HepG2 (cell line): ENCODE measurements around the gene HOXC12. TPM values are rescaled to one million over a fixed set of nuclear protein-coding genes. Genes with fewer than 3 reads are reported as not detected.
A peak's percentile ranks its signal among the peaks of the same experiment; 100 is the strongest.

Source experiments
- ATAC-seq: fragments of 200-7000 bp; cut with Tn5 transposase; 3 replicates; pipeline ENCODE4 v1.9.1; 2020; ENCODE audit warnings: mild to moderate bottlenecking, moderate library complexity
- BruUV-seq: library from RNA; stranded (reverse); fragments of 400-500 nt; replicated peaks from 2 replicates; lab custom pipeline; 2021; lab: Mats Ljungman, UMichigan
- CTCF ChIA-PET: fragments of 300-600 bp; formaldehyde crosslinking; extraction: SDS; loops from one replicate; lab custom pipeline; 2021; ENCODE audit warnings: low total read pairs, inconsistent platforms, low intra/inter-chr PET ratio; lab: Yijun Ruan, JAX
- POLR2A ChIA-PET: fragments of 350-600 bp; sonication (Branson Sonifier 250); formaldehyde crosslinking; loops from one replicate; lab custom pipeline; 2020; ENCODE audit warnings: antibody characterized with exemption, inconsistent platforms; lab: Yijun Ruan, JAX
- DNase-seq: peaks from one replicate; pipeline ENCODE4 v3.0.0-alpha.2; 2015; ENCODE audit warnings: low spot score
- FAIRE-seq: peaks from 3 replicates; lab custom pipeline; 2011; peaks lifted over from hg19 to GRCh38; lab: Jason Lieb, UNC
- H2AFZ ChIP-seq: one replicate; pipeline ENCODE4 v1.6.1; 2011; ENCODE audit warnings: low read length, inconsistent platforms
- H3K27ac ChIP-seq: fragments of 300-600 bp; 3 replicates; pipeline ENCODE4 v1.8.0; 2011; ENCODE audit warnings: mixed run types, mild to moderate bottlenecking, mixed read lengths, low read length, inconsistent platforms; ENCODE audit not compliant: insufficient read depth; ENCODE audit errors: extremely low read length
- H3K27me3 ChIP-seq, 2 experiments: fragments of 200-600 bp in 1 of 2; 2 replicates in 1 of 2; 3 replicates in 1 of 2; pipeline versions ENCODE4 v1.6.0 to v1.8.0; 2011; ENCODE audit warnings: low read length in 2 of 2, mild to moderate bottlenecking in 2 of 2, moderate library complexity in 2 of 2, inconsistent platforms in 1 of 2; ENCODE audit not compliant: insufficient read depth in 2 of 2, control insufficient read depth in 1 of 2
- H3K36me3 ChIP-seq, 2 experiments: fragments of 200-600 bp in 1 of 2; replicated peaks in 1 of 2; 2 replicates in 1 of 2; 3 replicates in 1 of 2; pipeline versions ENCODE4 v1.5.1 to v1.8.0; 2011; ENCODE audit warnings: low read length in 2 of 2, inconsistent platforms in 1 of 2; ENCODE audit not compliant: insufficient read depth in 2 of 2, control insufficient read depth in 1 of 2
- H3K4me1 ChIP-seq: 2 replicates; pipeline ENCODE4 v1.5.1; 2012; ENCODE audit warnings: low read length, inconsistent platforms; ENCODE audit not compliant: insufficient read depth
- H3K4me2 ChIP-seq: 2 replicates; pipeline ENCODE4 v1.6.0; 2011; ENCODE audit warnings: low read depth, low read length, inconsistent platforms
- H3K4me3 ChIP-seq, 3 experiments: fragments of 200-600 bp in 1 of 3; sonication (generic), shearing (Covaris generic) in 1 of 3; replicated peaks in 1 of 3; 2 replicates each; pipeline ENCODE4 v1.5.1; 2011 to 2016; ENCODE audit warnings: low read length in 3 of 3, inconsistent platforms in 2 of 3, low read depth in 2 of 3, mild to moderate bottlenecking in 2 of 3, control low read depth in 1 of 3, mixed read lengths in 1 of 3; ENCODE audit not compliant: insufficient read depth in 1 of 3
- H3K79me2 ChIP-seq: one replicate; pipeline ENCODE4 v1.6.1; 2011; ENCODE audit warnings: low read length, inconsistent platforms; ENCODE audit not compliant: insufficient read depth
- H3K9ac ChIP-seq: 2 replicates; pipeline ENCODE4 v1.6.0; 2011; ENCODE audit warnings: mild to moderate bottlenecking, low read depth, low read length, inconsistent platforms; ENCODE audit not compliant: insufficient read depth
- H3K9me3 ChIP-seq: 2 replicates; pipeline ENCODE4 v1.5.1; 2012; ENCODE audit warnings: mild to moderate bottlenecking, low read length
- H4K20me1 ChIP-seq: 2 replicates; pipeline ENCODE4 v1.6.0; 2011; ENCODE audit warnings: inconsistent platforms, mild to moderate bottlenecking, low read length, moderate library complexity; ENCODE audit not compliant: insufficient read depth
- GABPA ChIP-seq, 2 experiments: IDR thresholded peaks; 2 replicates each; pipeline ENCODE4 v1.6.1; 2011 to 2016; ENCODE audit warnings: low read depth in 2 of 2, low read length in 1 of 2, missing biosample characterization in 1 of 2, missing genetic modification characterization in 1 of 2
- HNRNPK ChIP-seq: fragments of 200-400 bp; formaldehyde crosslinking; IDR thresholded peaks from 2 replicates; pipeline ENCODE4 v1.6.1; 2018; ENCODE audit warnings: low read length, low read depth, moderate library complexity, mild to moderate bottlenecking; ENCODE audit not compliant: poor library complexity, severe bottlenecking
- HNRNPLL ChIP-seq: fragments of 200-400 bp; formaldehyde crosslinking; IDR thresholded peaks from 2 replicates; pipeline ENCODE4 v1.6.1; 2017; ENCODE audit warnings: mild to moderate bottlenecking, low read depth, low read length; ENCODE audit not compliant: poor library complexity, severe bottlenecking
- IRX3 ChIP-seq: sonication (generic); formaldehyde crosslinking; IDR thresholded peaks from 2 replicates; pipeline ENCODE4 v1.8.1; 2023; ENCODE audit warnings: mild to moderate bottlenecking, low read depth, missing genetic modification reagents, borderline replicate concordance
- KLF6 ChIP-seq: IDR thresholded peaks from 2 replicates; pipeline ENCODE4 v1.8.0; 2016; ENCODE audit warnings: missing biosample characterization, missing genetic modification reagents
- MTF2 ChIP-seq: sonication (generic); formaldehyde crosslinking; IDR thresholded peaks from 2 replicates; pipeline ENCODE4 v1.5.0; 2020; ENCODE audit warnings: missing genetic modification reagents, borderline replicate concordance
- NFYC ChIP-seq: IDR thresholded peaks from 2 replicates; pipeline ENCODE4 v1.6.1; 2016; ENCODE audit warnings: missing genetic modification reagents, missing compliant biosample characterization
- SMAD3 ChIP-seq: sonication (generic); formaldehyde crosslinking; IDR thresholded peaks from 2 replicates; pipeline ENCODE4 v1.4.0; 2020; ENCODE audit warnings: missing genetic modification reagents
- TBP ChIP-seq: sonication (generic); formaldehyde crosslinking; IDR thresholded peaks from 2 replicates; pipeline ENCODE4 v1.5.0; 2020; ENCODE audit warnings: missing genetic modification reagents
- ZNF34 ChIP-seq: sonication (generic); formaldehyde crosslinking; IDR thresholded peaks from 2 replicates; pipeline ENCODE4 v1.4.0; 2020; ENCODE audit warnings: mild to moderate bottlenecking, missing genetic modification reagents, borderline replicate concordance
- ZNF629 ChIP-seq: sonication (generic); formaldehyde crosslinking; conservative IDR thresholded peaks from 2 replicates; pipeline ENCODE4 v1.5.0; 2020; ENCODE audit warnings: missing genetic modification reagents
- ZNF768 ChIP-seq: sonication (generic); formaldehyde crosslinking; IDR thresholded peaks from 2 replicates; pipeline ENCODE4 v1.4.0; 2020; ENCODE audit warnings: missing genetic modification reagents
- ZNF878 ChIP-seq: sonication (generic); formaldehyde crosslinking; IDR thresholded peaks from 2 replicates; pipeline ENCODE4 v1.8.1; 2023; ENCODE audit warnings: mild to moderate bottlenecking, missing genetic modification reagents, moderate library complexity
- WGBS: methylation state at CpG from one replicate; pipeline ENCODE4 v1.1.6; 2017; ENCODE audit warnings: low lambda C conversion rate; 5-methylcytosine and 5-hydroxymethylcytosine counted together
- in situ Hi-C: cut with HindIII; loops from 2 replicates; pipeline ENCODE4 v1.10.0; 2017; ENCODE audit warnings: low pct_unique_long_range_greater_than_20kb; ENCODE audit not compliant: extremely low pct_ligation_motif_present
- intact Hi-C: fragments of 100-400 bp; cut with micrococcal nuclease; formaldehyde crosslinking; loops from one replicate; pipeline ENCODE4 v1.10.0; 2022; ENCODE audit not compliant: unreplicated experiment
- polyA plus RNA-seq, 8 experiments: library from polyadenylated mRNA; depleted of rRNA in 3 of 8; stranded (reverse) in 7 of 8; unstranded in 1 of 8; fragments of >200 nt; fragmentation: Illumina TruSeq in 4 of 8; extraction: Trizol in 4 of 8; gene quantifications; 2 replicates each; pipeline versions ENCODE4 v1.2.1 to v1.2.3, GENCODE V29; 2011 to 2016; ENCODE audit warnings: low read depth in 4 of 8, missing spikeins in 1 of 8, mixed read lengths in 1 of 8; ENCODE audit not compliant: insufficient read depth in 1 of 8
- total RNA-seq, 5 experiments: library from RNA; depleted of rRNA; stranded (reverse); fragments of >200 nt; fragmentation: Illumina TruSeq; extraction: Trizol; gene quantifications; 2 replicates each; pipeline ENCODE4 v1.2.3, GENCODE V29; 2016; ENCODE audit warnings: low read depth in 1 of 5
- TF ChIP-seq, protein P1 (sequence below): sonication (generic); formaldehyde crosslinking; IDR thresholded peaks from 2 replicates; pipeline ENCODE4 v1.4.0; 2020; ENCODE audit warnings: missing genetic modification reagents, mild to moderate bottlenecking, borderline replicate concordance
- TF ChIP-seq, protein P2 (sequence below): IDR thresholded peaks from 2 replicates; pipeline ENCODE4 v1.6.1; 2018; ENCODE audit warnings: missing genetic modification reagents

The HOXC12 gene
- total and polyA plus RNA-seq, 2 of the 13 experiments (the other 11 are each of a cell fraction or from before 2014, with no cell fraction given): not detected

DNA sequence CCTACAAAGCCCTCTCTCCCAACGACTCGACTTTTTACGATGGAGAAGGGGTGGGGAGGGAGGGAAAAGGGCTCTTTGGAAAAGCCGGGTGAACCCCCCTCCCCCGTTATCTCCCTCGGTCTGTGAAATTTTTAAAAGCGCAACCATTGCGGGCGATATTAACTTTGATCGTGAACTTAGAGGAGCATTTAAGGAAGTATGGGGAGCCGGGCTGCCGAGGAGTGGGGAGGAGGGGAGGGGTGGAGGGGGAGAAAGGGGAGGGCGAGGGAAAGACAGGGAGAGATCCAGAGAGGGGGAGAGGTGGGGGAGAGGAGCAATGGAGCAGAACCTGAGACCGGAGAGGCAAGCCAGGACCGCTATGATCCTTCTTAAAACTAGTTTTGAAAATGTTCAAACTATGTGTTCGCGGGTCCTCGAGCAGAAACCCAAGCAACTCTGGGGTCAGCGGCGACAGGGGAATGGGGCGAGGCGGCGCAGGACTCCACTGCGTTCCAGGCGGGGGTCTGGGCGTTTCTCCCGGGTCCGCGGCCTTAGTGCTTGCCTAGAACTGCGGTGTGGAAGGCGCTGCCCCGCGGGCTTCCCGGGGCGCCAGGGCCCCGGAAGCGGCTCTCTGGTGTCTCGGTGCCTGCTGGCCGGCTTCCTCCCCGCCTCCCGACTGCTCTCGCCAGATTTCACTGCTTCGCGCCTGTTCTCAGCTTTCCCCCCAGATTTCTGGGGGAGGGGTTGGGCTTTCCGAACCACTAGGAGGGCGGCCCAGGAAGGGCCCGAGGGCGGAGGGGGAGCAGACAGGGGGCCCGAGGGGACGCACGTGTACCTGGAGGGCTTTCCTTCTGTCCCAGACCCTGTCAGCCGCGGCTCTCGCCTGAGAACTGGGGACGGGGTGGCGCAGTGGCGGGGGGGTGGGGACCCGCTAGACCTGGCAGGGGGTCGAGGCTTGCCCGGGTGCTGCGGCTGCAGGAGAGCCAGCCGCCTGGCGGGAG lies 19.7 kb downstream of the HOXC12 start, which contains the start of gene HOTAIR:
Gene HOTAIR, minus strand, starts transcription at position 871 of the 980 bp plus-strand sequence.
- peaks cover 35% of the 10 kb centered on the region for H3K4me1 ChIP-seq
- in situ Hi-C loops (no loop called here), intact Hi-C loops (no loop called here)
- H3K9me3 ChIP-seq: no peaks in the 10 kb centered on the region
- ATAC-seq (peak; percentile 65), DNase-seq (no peak), FAIRE-seq (no peak)
- peak within 1 kb of the TSS; percentile 70 for H3K4me2 ChIP-seq
- ChIA-PET CTCF (no interaction called here), POLR2A (no interaction called here)
- no peak within 1 kb of the TSS for H3K9ac ChIP-seq
- peak within 1 kb of the TSS; percentile 1 to 57 (median 42); a peak in 4 of 6 replicates for H3K4me3 ChIP-seq
- H2AFZ ChIP-seq: no peak within 1 kb of the TSS
- H3K27ac ChIP-seq: no peak within 1 kb of the TSS
- 25% methylated on average over 26 of the region's 63 CpGs for WGBS
- peaks cover 9 to 90% of the 10 kb centered on the region in 2 experiments for H3K27me3 ChIP-seq
- H3K79me2 ChIP-seq: no peaks in the 10 kb centered on the region
- no peaks in the 10 kb centered on the region for H4K20me1 ChIP-seq
- BruUV-seq: no TSS peak
- H3K36me3 ChIP-seq: no peaks in the 10 kb centered on the region
- TF ChIP-seq ZNF34 (CRISPR knock-in tag) (no peak), SMAD3 (CRISPR knock-in tag) (no peak), IRX3 (no peak), HNRNPK (peak; percentile 54), ZNF768 (CRISPR knock-in tag) (0 out of 2 replicates have a peak, but pooled peaks have one; percentile 16), HNRNPLL (peak; percentile 35), GABPA (IDR thresholded peaks at IDR 0.05; ENCODE audit: low read depth, low read length) (0 out of 2 replicates have a peak, but pooled peaks have one; percentile 22), GABPA (CRISPR knock-in tag; IDR thresholded peaks at IDR 0.05; ENCODE audit: low read depth) (0 out of 2 replicates have a peak, but pooled peaks have one; percentile 20), NFYC (CRISPR knock-in tag) (no peak), TBP (no peak), MTF2 (0 out of 2 replicates have a peak, but pooled peaks have one; percentile 23), KLF6 (CRISPR knock-in tag) (no peak), ZNF629 (CRISPR knock-in tag) (no peak), ZNF878 (CRISPR knock-in tag) (no peak)
- TF ChIP-seq, protein P1, sequence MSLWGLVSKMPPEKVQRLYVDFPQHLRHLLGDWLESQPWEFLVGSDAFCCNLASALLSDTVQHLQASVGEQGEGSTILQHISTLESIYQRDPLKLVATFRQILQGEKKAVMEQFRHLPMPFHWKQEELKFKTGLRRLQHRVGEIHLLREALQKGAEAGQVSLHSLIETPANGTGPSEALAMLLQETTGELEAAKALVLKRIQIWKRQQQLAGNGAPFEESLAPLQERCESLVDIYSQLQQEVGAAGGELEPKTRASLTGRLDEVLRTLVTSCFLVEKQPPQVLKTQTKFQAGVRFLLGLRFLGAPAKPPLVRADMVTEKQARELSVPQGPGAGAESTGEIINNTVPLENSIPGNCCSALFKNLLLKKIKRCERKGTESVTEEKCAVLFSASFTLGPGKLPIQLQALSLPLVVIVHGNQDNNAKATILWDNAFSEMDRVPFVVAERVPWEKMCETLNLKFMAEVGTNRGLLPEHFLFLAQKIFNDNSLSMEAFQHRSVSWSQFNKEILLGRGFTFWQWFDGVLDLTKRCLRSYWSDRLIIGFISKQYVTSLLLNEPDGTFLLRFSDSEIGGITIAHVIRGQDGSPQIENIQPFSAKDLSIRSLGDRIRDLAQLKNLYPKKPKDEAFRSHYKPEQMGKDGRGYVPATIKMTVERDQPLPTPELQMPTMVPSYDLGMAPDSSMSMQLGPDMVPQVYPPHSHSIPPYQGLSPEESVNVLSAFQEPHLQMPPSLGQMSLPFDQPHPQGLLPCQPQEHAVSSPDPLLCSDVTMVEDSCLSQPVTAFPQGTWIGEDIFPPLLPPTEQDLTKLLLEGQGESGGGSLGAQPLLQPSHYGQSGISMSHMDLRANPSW (CRISPR knock-in tag): no peak
- TF ChIP-seq, protein P2, sequence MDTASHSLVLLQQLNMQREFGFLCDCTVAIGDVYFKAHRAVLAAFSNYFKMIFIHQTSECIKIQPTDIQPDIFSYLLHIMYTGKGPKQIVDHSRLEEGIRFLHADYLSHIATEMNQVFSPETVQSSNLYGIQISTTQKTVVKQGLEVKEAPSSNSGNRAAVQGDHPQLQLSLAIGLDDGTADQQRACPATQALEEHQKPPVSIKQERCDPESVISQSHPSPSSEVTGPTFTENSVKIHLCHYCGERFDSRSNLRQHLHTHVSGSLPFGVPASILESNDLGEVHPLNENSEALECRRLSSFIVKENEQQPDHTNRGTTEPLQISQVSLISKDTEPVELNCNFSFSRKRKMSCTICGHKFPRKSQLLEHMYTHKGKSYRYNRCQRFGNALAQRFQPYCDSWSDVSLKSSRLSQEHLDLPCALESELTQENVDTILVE (CRISPR knock-in tag): no peak
